CD4-positive, alpha-beta T cell (primary cell): ENCODE measurements around the gene PCDHGB5. TPM values are rescaled to one million over a fixed set of nuclear protein-coding genes. Genes with fewer than 3 reads are reported as not detected.

Experiments
- ATAC-seq: fragments of 200-7000 bp; cut with Tn5 transposase; one replicate; pipeline ENCODE4 v1.10.0; 2022; ENCODE audit warnings: mild to moderate bottlenecking; ENCODE audit not compliant: poor library complexity
- CTCF ChIA-PET: fragments of 350-600 bp; sonication (Branson Sonifier 250); formaldehyde crosslinking; loops from one replicate; lab custom pipeline; 2021; ENCODE audit warnings: antibody characterized with exemption, inconsistent platforms; lab: Charles Lee
- POLR2A ChIA-PET: fragments of 350-600 bp; sonication (Branson Sonifier 250); formaldehyde crosslinking; loops from one replicate; lab custom pipeline; 2021; ENCODE audit warnings: antibody characterized with exemption, inconsistent platforms; lab: Charles Lee
- DNase-seq, 14 experiments: peaks; one replicate each; pipeline ENCODE4 v3.0.0-alpha.2; 2013 to 2020; ENCODE audit warnings: mixed read lengths in 2 of 14
- H3K27ac ChIP-seq, 2 donors: one replicate each; pipeline versions ENCODE4 v1.5.1 to v1.7.0; 2013; ENCODE audit warnings: low read length in 2 of 2, low read depth in 1 of 2, mild to moderate bottlenecking in 1 of 2
- H3K27me3 ChIP-seq, 2 experiments: 1 replicate in 1 of 2; 2 replicates in 1 of 2; pipeline versions ENCODE4 v1.6.1 to v1.7.0; 2013; ENCODE audit warnings: low read length in 2 of 2, control low read depth in 1 of 2, mild to moderate bottlenecking in 1 of 2, moderate library complexity in 1 of 2; ENCODE audit not compliant: insufficient read depth in 2 of 2, control insufficient read depth in 1 of 2
- H3K36me3 ChIP-seq: one replicate; pipeline ENCODE4 v1.6.1; 2013; ENCODE audit warnings: low read length, control low read depth; ENCODE audit not compliant: insufficient read depth
- H3K4me1 ChIP-seq: one replicate; pipeline ENCODE4 v1.6.1; 2013; ENCODE audit warnings: low read length, control low read depth; ENCODE audit not compliant: insufficient read depth
- H3K4me3 ChIP-seq: one replicate; pipeline ENCODE4 v1.5.1; 2013; ENCODE audit warnings: mild to moderate bottlenecking, low read length, moderate library complexity
- H3K9me3 ChIP-seq, 2 experiments: 1 replicate in 1 of 2; 2 replicates in 1 of 2; pipeline versions ENCODE4 v1.6.1 to v1.7.0; 2013; ENCODE audit warnings: low read length in 2 of 2, mild to moderate bottlenecking in 2 of 2, control low read depth in 1 of 2, moderate library complexity in 1 of 2; ENCODE audit not compliant: control insufficient read depth in 1 of 2, insufficient read depth in 1 of 2
- H3K27ac Mint-ChIP-seq: one replicate; pipeline ENCODE4 v1.8.0; 2020; ENCODE audit warnings: mixed read lengths
- H3K27me3 Mint-ChIP-seq: one replicate; pipeline ENCODE4 v1.8.0; 2021; ENCODE audit warnings: mixed read lengths
- H3K36me3 Mint-ChIP-seq: one replicate; pipeline ENCODE4 v1.8.0; 2021; ENCODE audit warnings: low read depth, mixed read lengths
- H3K4me1 Mint-ChIP-seq: one replicate; pipeline ENCODE4 v1.8.0; 2021; ENCODE audit warnings: low read depth, mixed read lengths
- H3K4me3 Mint-ChIP-seq: one replicate; pipeline ENCODE4 v1.8.0; 2020; ENCODE audit warnings: mild to moderate bottlenecking, mixed read lengths
- H3K9me3 Mint-ChIP-seq: one replicate; pipeline ENCODE4 v1.8.0; 2020; ENCODE audit warnings: mixed read lengths
- CTCF ChIP-seq: fragments of 200-600 bp; IDR thresholded peaks from one replicate; pipeline ENCODE4 v1.8.0; 2022; ENCODE audit warnings: antibody characterized with exemption, mild to moderate bottlenecking
- intact Hi-C, 2 experiments: fragments of 100-400 bp; cut with DNase I in 1 of 2; cut with micrococcal nuclease in 1 of 2; formaldehyde crosslinking; loops; one replicate each; pipeline versions ENCODE4 v1.15.1 to v1.9.0; 2023 to 2025; cut with DNase I, micrococcal nuclease
- total RNA-seq, 174 experiments: library from RNA in 2 of 174; stranded (reverse) in 2 of 174; gene quantifications; one replicate each; pipeline ENCODE4 v1.2.3 and lab custom pipeline; 2021 to 2026

Gene PCDHGB5
- total RNA-seq, 2 experiments from 2014 or later = 0.14 to 0.20 TPM

- DNase-seq (peak in 2 of 14 experiments; percentile 14 to 19), ATAC-seq (no peak)
- Histone ChIP-seq H3K36me3 (no peaks in the 10 kb centered on the region), H3K27ac (no peak within 1 kb of the TSS), H3K4me1 (peaks cover 10% of the 10 kb centered on the region), H3K9me3 (peaks cover 27 to 48% of the 10 kb centered on the region in 2 experiments), H3K4me3 (peak within 1 kb of the TSS; percentile 15), H3K27me3 (peaks cover 48 to 84% of the 10 kb centered on the region in 2 experiments)
- Mint-ChIP-seq H3K27ac (no peak within 1 kb of the TSS), H3K9me3 (peaks cover 14% of the 10 kb centered on the region), H3K27me3 (peaks cover 93% of the 10 kb centered on the region), H3K4me1 (peaks cover 3% of the 10 kb centered on the region), H3K36me3 (peaks cover 23% of the 10 kb centered on the region), H3K4me3 (no peak within 1 kb of the TSS)
- ChIA-PET POLR2A (interaction anchor here (1.3 kb wide), 1 partner anchor 35 kb away, joined by 3 read pairs; the partner anchor contains the start of gene TAF7), CTCF (interaction anchor here (1.3 kb wide), 1 partner anchor 209 kb away, joined by 3 read pairs; no protein-coding TSS in a partner anchor)
- TF ChIP-seq CTCF = no peak
- intact Hi-C loops = no loop called here
Measured at GRCh38 chr5:141354900-141355469, 42.8 kb upstream of the PCDHGB5 start, which contains the start of gene PCDHGA4. Gene PCDHGA4 (plus strand): TSS chr5:141355021. CDS start chr5:141355108, 87 bp downstream.

GRCh38 chr5:141355641-141356040, 42.1 kb upstream of the PCDHGB5 start:
- DNase-seq (no peak), ATAC-seq (no peak)
- no peak overlapping the region for H3K27ac Mint-ChIP-seq
- Histone ChIP-seq H3K4me1 (peaks cover 9% of the 10 kb centered on the region), H3K27ac (no peak overlapping the region), H3K27me3 (peaks cover 48 to 84% of the 10 kb centered on the region in 2 experiments), H3K36me3 (no peaks in the 10 kb centered on the region), H3K9me3 (peaks cover 27 to 48% of the 10 kb centered on the region in 2 experiments), H3K4me3 (no peak overlapping the region)
- no peak for TF ChIP-seq CTCF
- H3K9me3 Mint-ChIP-seq = peaks cover 15% of the 10 kb centered on the region
- H3K4me3 Mint-ChIP-seq = no peak overlapping the region
- H3K4me1 Mint-ChIP-seq = peaks cover 6% of the 10 kb centered on the region
- intact Hi-C loops = no loop called here
- H3K27me3 Mint-ChIP-seq = peaks cover 93% of the 10 kb centered on the region
- ChIA-PET CTCF (interaction anchor here (1.3 kb wide), 1 partner anchor 208 kb away, joined by 3 read pairs; no protein-coding TSS in a partner anchor), POLR2A (no interaction called here)
- peaks cover 23% of the 10 kb centered on the region for H3K36me3 Mint-ChIP-seq

- no peaks in the 10 kb centered on the region for H3K36me3 ChIP-seq
- ChIA-PET CTCF (interaction anchor here (1.3 kb wide), 1 partner anchor 208 kb away, joined by 3 read pairs; no protein-coding TSS in a partner anchor), POLR2A (no interaction called here)
- Mint-ChIP-seq H3K9me3 (peaks cover 20% of the 10 kb centered on the region), H3K36me3 (peaks cover 28% of the 10 kb centered on the region), H3K4me1 (peaks cover 6% of the 10 kb centered on the region), H3K4me3 (no peak overlapping the region), H3K27ac (no peak overlapping the region), H3K27me3 (peaks cover 93% of the 10 kb centered on the region)
- DNase-seq = no peak
- intact Hi-C loops = no loop called here
- H3K27ac ChIP-seq = no peak overlapping the region
- no peak for ATAC-seq
- peaks cover 48 to 84% of the 10 kb centered on the region in 2 experiments for H3K27me3 ChIP-seq
- peaks cover 27 to 47% of the 10 kb centered on the region in 2 experiments for H3K9me3 ChIP-seq
- TF ChIP-seq CTCF = no peak
- no peak overlapping the region for H3K4me3 ChIP-seq
- peaks cover 9% of the 10 kb centered on the region for H3K4me1 ChIP-seq
Measured at GRCh38 chr5:141356133-141356532, 41.6 kb upstream of the PCDHGB5 start.
